GM12872 (cell line): Measurements from ENCODE around the gene PAX5.

Source experiments
- TF ChIP-seq, protein P1 (sequence below): IDR thresholded peaks from 3 replicates; pipeline ENCODE4 v1.5.1; 2011; ENCODE audit warnings: low read depth, mild to moderate bottlenecking, low read length, moderate library complexity; ENCODE audit not compliant: insufficient read depth

The PAX5 gene

DNA sequence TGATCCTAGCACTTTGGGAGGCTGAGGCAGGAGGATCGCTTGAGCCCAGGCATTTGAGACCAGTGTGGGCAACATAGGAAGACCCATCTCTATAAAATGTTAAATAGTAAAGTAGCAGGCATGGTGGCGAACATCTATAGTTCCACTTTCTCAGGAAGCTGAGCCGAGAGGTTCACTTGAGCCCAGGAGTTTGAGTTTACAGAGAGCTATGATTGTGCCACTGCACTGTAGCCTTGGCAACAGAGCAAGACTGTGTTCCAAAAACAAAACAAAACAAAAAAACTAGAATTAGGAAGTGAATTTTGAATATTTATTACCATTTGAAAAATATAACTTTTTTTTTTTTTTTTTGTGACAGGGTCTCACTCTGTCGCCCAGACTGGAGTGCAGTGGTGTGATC lies 26.8 kb upstream of the PAX5 start:
- TF ChIP-seq, protein P1, sequence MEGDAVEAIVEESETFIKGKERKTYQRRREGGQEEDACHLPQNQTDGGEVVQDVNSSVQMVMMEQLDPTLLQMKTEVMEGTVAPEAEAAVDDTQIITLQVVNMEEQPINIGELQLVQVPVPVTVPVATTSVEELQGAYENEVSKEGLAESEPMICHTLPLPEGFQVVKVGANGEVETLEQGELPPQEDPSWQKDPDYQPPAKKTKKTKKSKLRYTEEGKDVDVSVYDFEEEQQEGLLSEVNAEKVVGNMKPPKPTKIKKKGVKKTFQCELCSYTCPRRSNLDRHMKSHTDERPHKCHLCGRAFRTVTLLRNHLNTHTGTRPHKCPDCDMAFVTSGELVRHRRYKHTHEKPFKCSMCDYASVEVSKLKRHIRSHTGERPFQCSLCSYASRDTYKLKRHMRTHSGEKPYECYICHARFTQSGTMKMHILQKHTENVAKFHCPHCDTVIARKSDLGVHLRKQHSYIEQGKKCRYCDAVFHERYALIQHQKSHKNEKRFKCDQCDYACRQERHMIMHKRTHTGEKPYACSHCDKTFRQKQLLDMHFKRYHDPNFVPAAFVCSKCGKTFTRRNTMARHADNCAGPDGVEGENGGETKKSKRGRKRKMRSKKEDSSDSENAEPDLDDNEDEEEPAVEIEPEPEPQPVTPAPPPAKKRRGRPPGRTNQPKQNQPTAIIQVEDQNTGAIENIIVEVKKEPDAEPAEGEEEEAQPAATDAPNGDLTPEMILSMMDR: no peak

DNA sequence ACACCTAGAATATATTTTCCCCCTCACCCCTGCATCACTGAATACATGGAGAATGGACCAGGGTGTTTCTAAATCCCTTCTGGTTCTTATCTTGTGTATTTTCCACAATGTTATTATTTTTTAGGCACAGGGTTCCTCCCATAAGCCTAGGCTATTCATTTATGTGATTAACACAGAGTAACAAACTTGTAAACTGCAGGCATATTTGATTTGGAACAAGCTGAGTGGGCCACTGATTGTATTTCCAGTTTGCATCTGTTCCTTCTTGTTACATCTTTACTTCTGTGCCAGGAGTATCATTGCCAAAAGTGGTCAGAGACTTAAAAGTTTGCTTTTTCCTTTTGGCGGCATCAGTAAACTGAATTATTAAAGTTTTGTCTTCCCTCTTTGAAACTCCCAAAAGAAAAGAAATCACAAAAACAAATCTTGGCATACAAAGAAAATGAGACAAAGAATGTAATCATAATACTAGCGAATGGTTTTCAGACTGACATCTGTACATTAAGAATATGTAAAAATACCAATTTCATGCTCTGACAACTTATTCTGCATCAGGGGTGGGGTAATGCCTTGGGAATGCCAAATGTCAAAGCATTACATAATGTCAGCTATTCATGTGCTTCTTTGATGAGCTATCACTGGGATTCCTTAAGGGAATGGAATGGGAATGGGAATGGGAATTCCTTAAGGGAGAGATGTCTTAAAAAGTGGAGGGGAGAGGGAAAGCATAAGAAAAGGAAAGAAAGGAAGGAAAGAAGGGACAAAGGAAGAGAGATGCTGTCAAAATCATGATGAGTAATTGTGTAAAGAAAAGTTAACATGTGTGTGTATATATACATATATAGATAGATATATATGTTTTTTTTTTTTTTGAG lies 22.2 kb upstream of the PAX5 start:
- TF ChIP-seq, protein P1: no peak

DNA sequence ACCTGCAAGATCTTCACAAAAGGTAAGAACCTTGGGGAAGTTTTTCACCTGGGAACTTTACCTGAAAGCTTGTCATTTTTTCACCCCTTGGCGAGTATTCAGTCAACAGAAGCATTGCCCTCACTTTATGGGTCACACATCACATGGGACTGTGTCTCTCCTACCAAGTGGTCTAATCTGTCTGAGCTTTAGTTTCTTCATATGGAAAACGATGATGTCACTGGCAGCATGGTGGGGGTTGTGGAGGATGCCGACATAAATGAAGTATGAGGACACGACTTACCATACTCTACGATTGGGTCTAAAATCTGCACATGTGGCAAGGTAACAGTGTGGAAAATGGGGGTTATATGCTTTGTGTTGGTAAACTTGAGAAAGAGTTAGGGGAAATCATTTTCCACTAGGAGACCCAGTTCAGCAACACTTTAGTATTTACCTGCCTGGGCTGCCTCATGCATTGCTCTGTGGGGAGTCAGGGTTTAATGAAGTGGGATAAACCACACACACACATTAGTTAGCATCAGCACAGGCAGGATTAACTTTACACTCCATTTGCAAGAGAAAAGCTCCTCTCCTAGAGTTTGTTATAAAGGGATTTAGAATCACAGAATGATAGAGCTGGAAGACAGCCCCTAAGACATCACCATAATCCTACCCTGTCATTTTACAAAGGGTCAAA lies 19.8 kb upstream of the PAX5 start:
- TF ChIP-seq, protein P1: no peak

DNA sequence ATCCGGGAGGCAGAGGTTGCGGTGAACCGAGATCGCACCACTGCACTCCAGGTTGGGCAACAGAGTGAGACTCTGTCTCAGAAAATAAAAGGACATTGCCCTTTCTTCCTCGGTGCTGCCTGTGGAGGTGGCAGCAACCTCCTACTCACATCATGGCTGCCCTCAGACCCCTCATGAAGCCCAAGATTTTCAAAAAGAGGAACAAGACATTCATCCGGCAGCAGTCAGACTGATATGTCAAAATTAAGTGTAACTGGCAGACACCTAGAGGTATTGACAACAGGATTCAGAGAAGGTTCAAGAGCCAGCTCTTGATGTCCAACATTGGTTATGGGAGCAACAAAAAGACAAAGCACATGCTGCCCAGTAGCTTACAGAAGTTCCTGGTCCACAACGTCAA lies 12.6 kb upstream of the PAX5 start:
- TF ChIP-seq, protein P1: no peak

DNA sequence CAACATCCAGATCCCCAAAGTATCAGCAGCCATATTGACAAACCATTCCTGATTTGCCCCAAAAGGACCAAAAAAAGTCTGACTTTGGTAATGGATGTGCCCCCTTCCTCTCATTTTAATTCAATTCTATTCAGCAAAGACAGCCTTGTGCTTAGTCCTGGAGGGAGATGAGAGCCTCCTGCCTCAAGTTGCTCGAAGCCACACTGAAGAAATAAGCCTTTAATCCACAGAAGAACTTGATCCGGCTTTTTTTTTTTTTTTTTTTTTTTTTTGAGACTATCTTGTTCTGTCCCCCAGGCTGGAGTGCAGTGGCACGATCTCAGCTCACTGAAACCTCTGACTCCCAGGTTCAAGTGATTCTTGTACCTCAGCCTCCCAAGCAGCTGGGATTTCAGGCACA lies 8.4 kb upstream of the PAX5 start:
- TF ChIP-seq, protein P1: no peak

DNA sequence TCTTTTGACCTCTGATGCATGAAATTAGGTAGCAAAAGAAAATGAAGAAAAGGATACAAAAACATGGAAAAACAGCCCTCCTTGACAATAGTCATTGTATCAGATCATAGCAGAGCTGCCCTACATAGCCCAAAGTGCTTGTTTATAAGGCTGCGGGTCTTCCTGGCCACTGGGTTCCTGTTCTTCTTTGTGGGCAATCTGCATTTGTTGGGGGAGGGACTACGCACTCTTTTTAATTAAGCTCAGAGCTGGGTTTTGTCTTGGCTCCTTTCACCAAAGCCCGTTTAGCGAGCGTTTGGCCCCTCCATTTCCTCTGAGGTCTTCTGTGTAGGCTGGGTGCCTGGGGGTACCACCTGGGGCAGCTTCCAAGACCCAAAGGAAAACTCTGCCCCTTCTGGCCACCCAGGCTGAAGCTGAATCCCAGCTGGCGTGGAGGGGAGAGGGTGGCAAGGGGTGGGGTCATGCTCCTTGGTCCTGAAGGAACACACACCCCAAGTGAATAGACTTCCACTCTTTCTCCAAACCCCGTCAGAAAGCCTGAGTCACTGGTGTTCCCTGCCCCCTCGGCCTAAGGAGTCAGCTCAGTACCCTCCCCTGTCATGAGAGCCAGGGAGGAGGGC lies 6.5 kb upstream of the PAX5 start:
- TF ChIP-seq, protein P1: no peak

DNA sequence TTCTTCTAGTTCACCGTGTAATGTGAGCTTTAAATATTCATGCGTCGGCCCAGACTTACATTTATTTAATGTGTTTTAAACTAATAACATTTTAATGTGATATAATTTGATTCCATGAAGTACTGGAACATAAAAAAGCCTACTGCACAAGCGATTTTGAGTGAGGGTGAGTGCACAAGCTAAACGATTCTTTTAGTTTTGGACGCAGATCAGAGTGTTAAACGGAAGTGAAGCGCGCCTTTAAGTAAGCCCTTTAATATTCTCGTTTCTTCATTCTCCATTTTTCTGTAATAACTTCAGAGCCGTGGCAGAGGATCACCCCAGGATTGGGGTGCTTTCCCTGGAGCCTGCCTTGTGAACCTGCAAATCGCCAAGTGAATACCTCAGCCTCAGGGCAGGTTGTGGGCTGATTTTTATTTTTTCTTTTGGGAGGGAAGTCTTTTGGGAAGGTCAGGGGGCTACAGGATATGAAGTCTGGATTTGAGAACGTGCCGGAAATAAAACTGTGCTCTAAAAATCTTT lies 4.9 kb upstream of the PAX5 start:
- TF ChIP-seq, protein P1: no peak
